B cell (primary cell): Measurements from ENCODE around the gene SEC61A1. TPM values are rescaled to one million over a fixed set of nuclear protein-coding genes. Genes with fewer than 3 reads are reported as not detected.

Source experiments
- ATAC-seq: fragments of 200-7000 bp; cut with Tn5 transposase; one replicate; pipeline ENCODE4 v1.10.0; 2021; ENCODE audit warnings: low read depth, mild to moderate bottlenecking, moderate number of reproducible peaks, moderate library complexity
- CTCF ChIA-PET: fragments of 350-600 bp; sonication (Branson Sonifier 250); formaldehyde crosslinking; loops from one replicate; lab custom pipeline; 2021; ENCODE audit warnings: antibody characterized with exemption, inconsistent platforms; lab: Charles Lee
- POLR2A ChIA-PET: fragments of 350-600 bp; sonication (Branson Sonifier 250); formaldehyde crosslinking; loops from one replicate; lab custom pipeline; 2021; ENCODE audit warnings: antibody characterized with exemption; lab: Charles Lee
- DNase-seq: peaks from one replicate; pipeline ENCODE4 v3.0.0; 2013
- H2AFZ ChIP-seq: 2 replicates; pipeline ENCODE4 v1.6.1; 2012; ENCODE audit warnings: mild to moderate bottlenecking, low read depth, low read length; ENCODE audit not compliant: insufficient read depth, poor library complexity, severe bottlenecking
- H3K27ac ChIP-seq, 2 donors: 1 replicate in 1 of 2; 2 replicates in 1 of 2; pipeline ENCODE4 v1.5.1; 2012 to 2013; ENCODE audit warnings: low read length in 2 of 2, mild to moderate bottlenecking in 2 of 2, moderate library complexity in 1 of 2
- H3K27me3 ChIP-seq, 4 experiments: fragments of 200-600 bp in 1 of 4; sonication (generic) in 1 of 4; replicated peaks in 1 of 4; 1 replicate in 2 of 4; 2 replicates in 2 of 4; pipeline versions ENCODE4 v1.6.1 to v1.7.0; 2013 to 2016; ENCODE audit warnings: low read length in 3 of 4, mild to moderate bottlenecking in 2 of 4, mixed read lengths in 1 of 4, moderate library complexity in 1 of 4; ENCODE audit not compliant: insufficient read depth in 4 of 4, control insufficient read depth in 3 of 4; ENCODE audit errors: control extremely low read depth in 1 of 4
- H3K36me3 ChIP-seq, 2 experiments: replicated peaks in 1 of 2; 1 replicate in 1 of 2; 2 replicates in 1 of 2; pipeline versions ENCODE4 v1.6.1 to v1.7.1; 2013; ENCODE audit warnings: low read length in 1 of 2; ENCODE audit not compliant: insufficient read depth in 2 of 2, control insufficient read depth in 1 of 2; ENCODE audit errors: control extremely low read depth in 1 of 2, extremely low read depth in 1 of 2
- H3K4me1 ChIP-seq, 2 donors: fragments of 200-600 bp in 1 of 2; sonication (generic) in 1 of 2; 1 replicate in 1 of 2; 2 replicates in 1 of 2; pipeline versions ENCODE4 v1.5.1 to v1.6.1; 2013 to 2017; ENCODE audit warnings: low read length in 2 of 2; ENCODE audit not compliant: control insufficient read depth in 2 of 2, insufficient read depth in 2 of 2
- H3K4me2 ChIP-seq: replicated peaks from 2 replicates; pipeline ENCODE3; 2012; ENCODE audit warnings: mild to moderate bottlenecking, low read depth, low read length; ENCODE audit not compliant: poor library complexity, severe bottlenecking
- H3K4me3 ChIP-seq, 5 experiments: fragments of 200-600 bp in 1 of 5; sonication (generic) in 1 of 5; 1 replicate in 3 of 5; 2 replicates in 2 of 5; pipeline versions ENCODE4 v1.5.1 to v1.7.0; 2011 to 2016; ENCODE audit warnings: low read length in 4 of 5, mild to moderate bottlenecking in 4 of 5, low read depth in 2 of 5, control low read depth in 1 of 5, moderate library complexity in 1 of 5; ENCODE audit not compliant: insufficient read depth in 1 of 5; ENCODE audit errors: control extremely low read depth in 1 of 5, extremely low read depth in 1 of 5
- H3K79me2 ChIP-seq: fragments of 200-600 bp; sonication (generic); one replicate; pipeline ENCODE4 v1.6.0; 2016; ENCODE audit warnings: low read length; ENCODE audit not compliant: control insufficient read depth, insufficient read depth
- H3K9ac ChIP-seq: fragments of 200-600 bp; sonication (generic); 2 replicates; pipeline ENCODE4 v1.6.1; 2017; ENCODE audit warnings: mild to moderate bottlenecking, low read length, moderate library complexity
- H3K9me3 ChIP-seq, 3 donors: one replicate each; pipeline versions ENCODE4 v1.6.1 to v1.7.1; 2013; ENCODE audit warnings: low read length in 2 of 3; ENCODE audit not compliant: control insufficient read depth in 2 of 3, insufficient read depth in 1 of 3; ENCODE audit errors: control extremely low read depth in 1 of 3
- H4K20me1 ChIP-seq: 2 replicates; pipeline ENCODE4 v1.6.0; 2012; ENCODE audit warnings: mild to moderate bottlenecking, low read length; ENCODE audit not compliant: insufficient read depth, control insufficient read depth, poor library complexity, severe bottlenecking
- H3K27ac Mint-ChIP-seq: one replicate; pipeline ENCODE4 v1.8.0; 2021; ENCODE audit warnings: mixed read lengths
- H3K27me3 Mint-ChIP-seq: one replicate; pipeline ENCODE4 v1.8.0; 2021; ENCODE audit warnings: mixed read lengths
- H3K4me1 Mint-ChIP-seq: one replicate; pipeline ENCODE4 v1.8.0; 2021; ENCODE audit warnings: mixed read lengths
- H3K4me3 Mint-ChIP-seq: one replicate; pipeline ENCODE4 v1.8.0; 2021; ENCODE audit warnings: mixed read lengths
- H3K9me3 Mint-ChIP-seq: one replicate; pipeline ENCODE4 v1.8.0; 2022; ENCODE audit warnings: mixed read lengths; ENCODE audit not compliant: insufficient read depth
- CTCF ChIP-seq: fragments of 200-600 bp; IDR thresholded peaks from one replicate; pipeline ENCODE4 v1.8.0; 2022; ENCODE audit warnings: antibody characterized with exemption, mild to moderate bottlenecking
- EZH2 ChIP-seq: IDR thresholded peaks from 2 replicates; pipeline ENCODE4 v1.6.1; 2012; ENCODE audit warnings: borderline replicate concordance, low read depth, mild to moderate bottlenecking, moderate library complexity, low read length; ENCODE audit not compliant: insufficient read depth, poor library complexity, severe bottlenecking
- WGBS: methylation state at CpG from one replicate; pipeline ENCODE4 v1.1.5; 2013; ENCODE audit warnings: missing lambda C conversion rate; ENCODE audit not compliant: insufficient coverage; 5-methylcytosine and 5-hydroxymethylcytosine counted together
- intact Hi-C: fragments of 100-400 bp; cut with micrococcal nuclease; formaldehyde crosslinking; loops from one replicate; pipeline ENCODE4 v1.10.0; 2022
- polyA plus RNA-seq: library from polyadenylated mRNA; depleted of rRNA; stranded (reverse); fragments of >200 nt; gene quantifications from 2 replicates; pipeline ENCODE4 v1.2.3, GENCODE V29; 2012
- total RNA-seq, 2 donors: library from RNA; stranded (reverse); fragments of 120-200 nt in 1 of 2; gene quantifications; 1 replicate in 1 of 2; 2 replicates in 1 of 2; pipeline versions ENCODE4 v1.2.3 to v1.2.4, GENCODE V29; 2013 to 2022

The SEC61A1 gene
- total and polyA plus RNA-seq, 2 donors (not counting 1 experiment from before 2014, with no cell fraction given), result 48.4 to 79.4 TPM

GRCh38 chr3:128068156-128068620 lies 16.0 kb downstream of the SEC61A1 start:
- no peaks in the 10 kb centered on the region for H3K27me3 Mint-ChIP-seq
- Histone ChIP-seq H2AFZ (no peak overlapping the region), H3K36me3 (peaks cover 4 to 87% of the 10 kb centered on the region in 2 experiments), H3K27ac (no peak overlapping the region), H3K27me3 (no peaks in the 10 kb centered on the region), H3K4me3 (no peak overlapping the region), H3K4me1 (no peaks in the 10 kb centered on the region), H3K9ac (no peak overlapping the region), H3K4me2 (no peak overlapping the region), H4K20me1 (peaks cover 26% of the 10 kb centered on the region), H3K79me2 (no peaks in the 10 kb centered on the region), H3K9me3 (no peaks in the 10 kb centered on the region)
- H3K4me3 Mint-ChIP-seq, result no peak overlapping the region
- POLR2A ChIA-PET, result no interaction called here
- CTCF ChIA-PET, result interaction anchor here (0.7 to 2.8 kb wide), 5 partner anchors 12 to 438 kb away, joined by 3 to 14 read pairs (median 3); no protein-coding TSS in a partner anchor
- ATAC-seq (peak; percentile 53), DNase-seq (peak; percentile 57)
- TF ChIP-seq CTCF (peak; percentile 79), EZH2 (no peak)
- no peaks in the 10 kb centered on the region for H3K9me3 Mint-ChIP-seq
- H3K27ac Mint-ChIP-seq, result no peak overlapping the region
- WGBS, result 91% methylated on average over 7 of the region's 8 CpGs
- intact Hi-C loops, result no loop called here
- no peaks in the 10 kb centered on the region for H3K4me1 Mint-ChIP-seq

GRCh38 chr3:128069271-128069670 lies 17.0 kb downstream of the SEC61A1 start:
- DNase-seq (no peak), ATAC-seq (no peak)
- Mint-ChIP-seq H3K4me1 (no peaks in the 10 kb centered on the region), H3K4me3 (no peak overlapping the region), H3K27ac (no peak overlapping the region), H3K27me3 (no peaks in the 10 kb centered on the region), H3K9me3 (no peaks in the 10 kb centered on the region)
- Histone ChIP-seq H3K27ac (no peak overlapping the region), H3K4me2 (no peak overlapping the region), H3K9me3 (no peaks in the 10 kb centered on the region), H3K79me2 (no peaks in the 10 kb centered on the region), H4K20me1 (peaks cover 26% of the 10 kb centered on the region), H3K27me3 (no peaks in the 10 kb centered on the region), H3K4me3 (no peak overlapping the region), H3K36me3 (peaks cover 4 to 78% of the 10 kb centered on the region in 2 experiments), H3K9ac (no peak overlapping the region), H3K4me1 (no peaks in the 10 kb centered on the region), H2AFZ (no peak overlapping the region)
- ChIA-PET CTCF (interaction anchor here (2.0 to 2.8 kb wide), 2 partner anchors 13 to 64 kb away, joined by 6 to 14 read pairs; no protein-coding TSS in a partner anchor), POLR2A (no interaction called here)
- TF ChIP-seq CTCF, result no peak
- TF ChIP-seq EZH2, result no peak
- WGBS, result 98% methylated on average over 14 of the region's 15 CpGs
- intact Hi-C loops, result no loop called here
